GM11168 (cell line): ENCODE results near the gene ADAMTSL5.
"Not testable (repeated sequence)": the region's sequence is repeated elsewhere in the genome, so short reads cannot be mapped to it uniquely, and the experiment has no call there.

Source experiments
- in situ Hi-C: fragments of 300-500 bp; cut with MboI; formaldehyde crosslinking; loops from one replicate; pipeline ENCODE4 v1.12.0; 2022; ENCODE audit warnings: low sequenced_read_pairs; ENCODE audit not compliant: unreplicated experiment

The ADAMTSL5 gene

GRCh38 chr19:1512671-1513498 lies at the start of gene ADAMTSL5:
TSS of gene ADAMTSL5 (minus strand) at chr19:1513019. CDS start at chr19:1510943, 2,076 bp downstream.
- in situ Hi-C loops: no loop called here

- in situ Hi-C loops: no loop called here
Observed at GRCh38 chr19:1561236-1561842, 48.5 kb upstream of the ADAMTSL5 start.

GRCh38 chr19:1560286-1560882 lies 47.6 kb upstream of the ADAMTSL5 start:
- in situ Hi-C loops: no loop called here

- in situ Hi-C loops: no loop called here
Observed at GRCh38 chr19:1558552-1558951, 45.7 kb upstream of the ADAMTSL5 start.

GRCh38 chr19:1556390-1557070 lies 43.7 kb upstream of the ADAMTSL5 start:
- in situ Hi-C loops: no loop called here

- in situ Hi-C loops: no loop called here
Observed at GRCh38 chr19:1555487-1556389, 42.9 kb upstream of the ADAMTSL5 start.

- in situ Hi-C loops: no loop called here
Observed at GRCh38 chr19:1554968-1555367, 42.1 kb upstream of the ADAMTSL5 start.

- in situ Hi-C loops: no loop called here
Observed at GRCh38 chr19:1553415-1553814, 40.6 kb upstream of the ADAMTSL5 start.

- in situ Hi-C loops: no loop called here
Observed at GRCh38 chr19:1551068-1552040, 38.5 kb upstream of the ADAMTSL5 start.

- in situ Hi-C loops: loop anchor here (10.0 kb wide), 1 partner anchor 225 kb away; no protein-coding TSS in a partner anchor
Observed at GRCh38 chr19:1549332-1549945, 36.6 kb upstream of the ADAMTSL5 start.

GRCh38 chr19:1540365-1540925 lies 27.6 kb upstream of the ADAMTSL5 start:
- in situ Hi-C loops: loop anchor here (10.0 kb wide), 1 partner anchor 234 kb away; no protein-coding TSS in a partner anchor

GRCh38 chr19:1539749-1540148 lies 26.9 kb upstream of the ADAMTSL5 start:
- in situ Hi-C loops: loop anchor here (10.0 kb wide), 1 partner anchor 235 kb away; no protein-coding TSS in a partner anchor

GRCh38 chr19:1538978-1539377 lies 26.2 kb upstream of the ADAMTSL5 start:
- in situ Hi-C loops: no loop called here

GRCh38 chr19:1535699-1536098 lies 22.9 kb upstream of the ADAMTSL5 start:
- in situ Hi-C loops: not testable (repeated sequence)

GRCh38 chr19:1534972-1535371 lies 22.2 kb upstream of the ADAMTSL5 start:
- in situ Hi-C loops: no loop called here

GRCh38 chr19:1533510-1534150 lies 20.8 kb upstream of the ADAMTSL5 start:
- in situ Hi-C loops: no loop called here

- in situ Hi-C loops: no loop called here
Observed at GRCh38 chr19:1532003-1532402, 19.2 kb upstream of the ADAMTSL5 start.
